ENCODE results near the gene ATP6V1B1.

The ATP6V1B1 gene

GRCh38 chr2:70935468-70936164 is at the start of gene ATP6V1B1:
Gene ATP6V1B1 (plus strand): TSS chr2:70935900. CDS start chr2:70935955, 55 bp downstream.
- H3K4me1 ChIP-seq (ENCODE audit: control insufficient read depth in 1 of 2, insufficient read depth in 2 of 2, low read length in 2 of 2), result no peaks in the 10 kb centered on the region
- no peak within 1 kb of the TSS for H3K4me3 ChIP-seq (ENCODE audit: low read depth in 1 of 2, low read length in 2 of 2)
- no peaks in the 10 kb centered on the region for H3K27me3 ChIP-seq (ENCODE audit: control insufficient read depth in 1 of 2, insufficient read depth in 2 of 2, low read length in 2 of 2)
- no peak within 1 kb of the TSS for H3K9ac ChIP-seq (ENCODE audit: low read depth in 1 of 2, low read length in 2 of 2)
- H3K36me3 ChIP-seq (ENCODE audit: control insufficient read depth in 1 of 2, insufficient read depth in 2 of 2, low read length in 2 of 2), result no peaks in the 10 kb centered on the region
- no peaks in the 10 kb centered on the region for H3K9me3 ChIP-seq (ENCODE audit: control insufficient read depth in 1 of 2, low read length in 2 of 2)
- H3K27ac ChIP-seq (ENCODE audit: low read depth, low read length), result no peak within 1 kb of the TSS

- Histone ChIP-seq H3K4me1 (ENCODE audit: control insufficient read depth in 1 of 2, insufficient read depth in 2 of 2, low read length in 2 of 2) (peaks cover 11 to 23% of the 10 kb centered on the region in 2 donors), H3K9ac (ENCODE audit: low read depth in 1 of 2, low read length in 2 of 2) (no peak overlapping the region), H3K27ac (ENCODE audit: low read depth, low read length) (no peak overlapping the region), H3K27me3 (ENCODE audit: control insufficient read depth in 1 of 2, insufficient read depth in 2 of 2, low read length in 2 of 2) (peaks cover 70 to 71% of the 10 kb centered on the region in 2 donors), H3K9me3 (ENCODE audit: control insufficient read depth in 1 of 2, low read length in 2 of 2) (no peaks in the 10 kb centered on the region), H3K36me3 (ENCODE audit: control insufficient read depth in 1 of 2, insufficient read depth in 2 of 2, low read length in 2 of 2) (no peaks in the 10 kb centered on the region), H3K4me3 (ENCODE audit: low read depth in 1 of 2, low read length in 2 of 2) (no peak overlapping the region)
Observed at GRCh38 chr2:70886541-70886987, 49.1 kb upstream of the ATP6V1B1 start.

DNA sequence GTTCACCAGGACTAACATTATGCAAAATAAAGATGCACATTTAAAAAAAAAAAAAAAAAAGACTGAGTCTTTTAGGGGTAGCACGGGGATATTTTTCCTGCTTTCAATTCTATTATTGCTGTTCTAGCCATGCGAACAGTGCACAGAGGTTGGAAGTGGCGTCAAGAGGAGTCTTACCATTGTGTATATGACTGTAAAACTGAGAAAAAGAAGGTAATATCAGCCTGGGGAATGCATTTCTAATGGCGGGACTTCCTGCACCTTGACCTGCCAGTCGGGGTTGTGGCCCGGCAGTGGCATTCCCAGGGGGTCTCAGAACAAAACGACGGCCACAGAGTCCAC is 48.5 kb upstream of the ATP6V1B1 start:
- Histone ChIP-seq H3K4me3 (ENCODE audit: low read depth in 1 of 2, low read length in 2 of 2) (peak overlapping the region; percentile 70 to 73), H3K27ac (ENCODE audit: low read depth, low read length) (no peak overlapping the region), H3K4me1 (ENCODE audit: control insufficient read depth in 1 of 2, insufficient read depth in 2 of 2, low read length in 2 of 2) (peaks cover 11 to 23% of the 10 kb centered on the region in 2 donors), H3K27me3 (ENCODE audit: control insufficient read depth in 1 of 2, insufficient read depth in 2 of 2, low read length in 2 of 2) (peaks cover 71 to 77% of the 10 kb centered on the region in 2 donors), H3K36me3 (ENCODE audit: control insufficient read depth in 1 of 2, insufficient read depth in 2 of 2, low read length in 2 of 2) (no peaks in the 10 kb centered on the region), H3K9me3 (ENCODE audit: control insufficient read depth in 1 of 2, low read length in 2 of 2) (no peaks in the 10 kb centered on the region), H3K9ac (ENCODE audit: low read depth in 1 of 2, low read length in 2 of 2) (peak overlapping the region in 1 of 2 donors; percentile 35)

DNA sequence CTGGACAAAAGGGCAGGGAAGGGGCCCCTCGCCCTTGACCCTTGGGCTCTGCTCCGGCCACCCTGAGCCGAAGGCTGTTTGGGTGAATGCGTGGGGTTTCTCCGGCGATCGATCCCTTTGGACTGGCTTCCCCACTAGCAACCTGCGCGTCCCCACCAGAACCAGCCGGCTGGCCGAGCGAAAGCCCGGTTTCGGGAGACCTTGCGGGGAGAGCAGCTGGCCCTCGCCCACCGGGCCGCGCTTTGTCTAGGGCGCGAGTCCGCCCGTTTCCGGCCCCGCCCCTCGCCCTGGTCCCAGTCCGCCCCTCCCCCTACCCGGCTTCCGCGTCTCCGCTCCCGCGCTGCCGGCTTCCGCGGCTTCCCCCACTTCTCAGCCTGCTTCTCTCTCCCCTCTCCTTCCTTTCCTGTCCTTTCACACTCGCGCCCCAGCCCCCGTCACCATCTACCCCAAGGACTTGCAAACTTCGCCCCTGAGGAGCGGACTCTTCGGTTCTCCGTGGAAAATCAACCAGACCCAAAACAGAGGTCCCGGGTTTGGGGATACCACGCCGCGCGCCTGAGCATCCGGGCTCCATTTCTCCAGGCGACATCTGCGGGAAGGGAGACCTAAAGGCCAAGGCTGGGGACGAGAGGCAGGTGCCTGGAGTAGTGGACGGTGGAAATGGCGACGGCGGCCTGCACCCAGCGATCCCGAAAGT is 48.0 kb upstream of the ATP6V1B1 start:
- no peaks in the 10 kb centered on the region for H3K36me3 ChIP-seq (ENCODE audit: control insufficient read depth in 1 of 2, insufficient read depth in 2 of 2, low read length in 2 of 2)
- H3K27me3 ChIP-seq (ENCODE audit: control insufficient read depth in 1 of 2, insufficient read depth in 2 of 2, low read length in 2 of 2), result peaks cover 72 to 82% of the 10 kb centered on the region in 2 donors
- peak overlapping the region; percentile 70 to 73 for H3K4me3 ChIP-seq (ENCODE audit: low read depth in 1 of 2, low read length in 2 of 2)
- peaks cover 11 to 23% of the 10 kb centered on the region in 2 donors for H3K4me1 ChIP-seq (ENCODE audit: control insufficient read depth in 1 of 2, insufficient read depth in 2 of 2, low read length in 2 of 2)
- H3K9me3 ChIP-seq (ENCODE audit: control insufficient read depth in 1 of 2, low read length in 2 of 2), result no peaks in the 10 kb centered on the region
- H3K9ac ChIP-seq (ENCODE audit: low read depth in 1 of 2, low read length in 2 of 2), result peak overlapping the region in 1 of 2 donors; percentile 35
- no peak overlapping the region for H3K27ac ChIP-seq (ENCODE audit: low read depth, low read length)

GRCh38 chr2:70888366-70888922 is 47.3 kb upstream of the ATP6V1B1 start:
- Histone ChIP-seq H3K9me3 (ENCODE audit: control insufficient read depth in 1 of 2, low read length in 2 of 2) (no peaks in the 10 kb centered on the region), H3K36me3 (ENCODE audit: control insufficient read depth in 1 of 2, insufficient read depth in 2 of 2, low read length in 2 of 2) (no peaks in the 10 kb centered on the region), H3K4me3 (ENCODE audit: low read depth in 1 of 2, low read length in 2 of 2) (peak overlapping the region; percentile 43 to 73), H3K4me1 (ENCODE audit: control insufficient read depth in 1 of 2, insufficient read depth in 2 of 2, low read length in 2 of 2) (peaks cover 11 to 23% of the 10 kb centered on the region in 2 donors), H3K27me3 (ENCODE audit: control insufficient read depth in 1 of 2, insufficient read depth in 2 of 2, low read length in 2 of 2) (peaks cover 78 to 88% of the 10 kb centered on the region in 2 donors), H3K9ac (ENCODE audit: low read depth in 1 of 2, low read length in 2 of 2) (no peak overlapping the region), H3K27ac (ENCODE audit: low read depth, low read length) (no peak overlapping the region)

DNA sequence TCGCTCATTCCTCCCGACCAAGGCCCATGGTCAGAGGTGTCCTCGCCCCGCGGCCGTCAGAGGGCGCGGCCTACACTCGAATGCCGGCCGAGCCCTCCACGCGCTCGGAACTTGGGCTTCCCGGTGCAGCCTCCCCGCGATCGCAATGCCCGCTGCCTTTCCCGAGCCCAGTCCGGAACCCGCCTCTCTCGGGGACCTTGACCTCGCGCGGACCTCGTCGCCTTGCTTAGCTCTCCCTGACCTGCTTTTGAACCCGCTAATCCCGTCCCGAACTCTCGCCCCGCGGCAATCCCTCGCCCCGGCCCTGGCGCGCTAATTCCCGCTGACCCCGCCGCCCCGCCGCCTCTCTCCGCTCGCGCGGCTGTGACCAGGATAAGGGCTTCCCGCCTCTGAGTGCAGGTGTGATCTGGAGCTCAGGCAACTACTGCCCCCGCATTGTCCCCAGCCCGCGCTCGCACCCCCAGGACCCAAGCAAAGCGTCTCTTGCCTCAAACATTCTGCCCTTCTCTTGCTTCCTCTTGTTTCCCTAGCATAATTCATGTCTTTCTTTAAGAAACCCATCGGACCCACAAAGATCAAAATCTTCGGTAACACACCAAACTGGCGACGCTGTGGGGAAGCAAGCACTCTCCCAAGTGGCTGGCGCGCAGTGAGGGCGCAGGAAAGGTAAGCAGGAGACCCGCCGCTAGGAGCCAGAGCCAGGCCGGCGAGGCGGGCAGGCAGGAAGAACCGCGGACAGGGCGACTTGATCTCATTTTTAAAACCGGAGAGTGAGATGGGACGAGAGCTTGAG is 46.6 kb upstream of the ATP6V1B1 start:
- Histone ChIP-seq H3K27me3 (ENCODE audit: control insufficient read depth in 1 of 2, insufficient read depth in 2 of 2, low read length in 2 of 2) (peaks cover 82 to 91% of the 10 kb centered on the region in 2 donors), H3K9me3 (ENCODE audit: control insufficient read depth in 1 of 2, low read length in 2 of 2) (no peaks in the 10 kb centered on the region), H3K36me3 (ENCODE audit: control insufficient read depth in 1 of 2, insufficient read depth in 2 of 2, low read length in 2 of 2) (no peaks in the 10 kb centered on the region), H3K9ac (ENCODE audit: low read depth in 1 of 2, low read length in 2 of 2) (no peak overlapping the region), H3K27ac (ENCODE audit: low read depth, low read length) (no peak overlapping the region), H3K4me1 (ENCODE audit: control insufficient read depth in 1 of 2, insufficient read depth in 2 of 2, low read length in 2 of 2) (peaks cover 11 to 23% of the 10 kb centered on the region in 2 donors), H3K4me3 (ENCODE audit: low read depth in 1 of 2, low read length in 2 of 2) (peak overlapping the region; percentile 38 to 43)

GRCh38 chr2:70889716-70890037 is 46.0 kb upstream of the ATP6V1B1 start:
- no peaks in the 10 kb centered on the region for H3K36me3 ChIP-seq (ENCODE audit: control insufficient read depth in 1 of 2, insufficient read depth in 2 of 2, low read length in 2 of 2)
- H3K4me3 ChIP-seq (ENCODE audit: low read depth in 1 of 2, low read length in 2 of 2), result no peak overlapping the region
- H3K4me1 ChIP-seq (ENCODE audit: control insufficient read depth in 1 of 2, insufficient read depth in 2 of 2, low read length in 2 of 2), result peaks cover 11 to 23% of the 10 kb centered on the region in 2 donors
- H3K9me3 ChIP-seq (ENCODE audit: control insufficient read depth in 1 of 2, low read length in 2 of 2), result no peaks in the 10 kb centered on the region
- no peak overlapping the region for H3K9ac ChIP-seq (ENCODE audit: low read depth in 1 of 2, low read length in 2 of 2)
- peaks cover 84 to 91% of the 10 kb centered on the region in 2 donors for H3K27me3 ChIP-seq (ENCODE audit: control insufficient read depth in 1 of 2, insufficient read depth in 2 of 2, low read length in 2 of 2)
- no peak overlapping the region for H3K27ac ChIP-seq (ENCODE audit: low read depth, low read length)

DNA sequence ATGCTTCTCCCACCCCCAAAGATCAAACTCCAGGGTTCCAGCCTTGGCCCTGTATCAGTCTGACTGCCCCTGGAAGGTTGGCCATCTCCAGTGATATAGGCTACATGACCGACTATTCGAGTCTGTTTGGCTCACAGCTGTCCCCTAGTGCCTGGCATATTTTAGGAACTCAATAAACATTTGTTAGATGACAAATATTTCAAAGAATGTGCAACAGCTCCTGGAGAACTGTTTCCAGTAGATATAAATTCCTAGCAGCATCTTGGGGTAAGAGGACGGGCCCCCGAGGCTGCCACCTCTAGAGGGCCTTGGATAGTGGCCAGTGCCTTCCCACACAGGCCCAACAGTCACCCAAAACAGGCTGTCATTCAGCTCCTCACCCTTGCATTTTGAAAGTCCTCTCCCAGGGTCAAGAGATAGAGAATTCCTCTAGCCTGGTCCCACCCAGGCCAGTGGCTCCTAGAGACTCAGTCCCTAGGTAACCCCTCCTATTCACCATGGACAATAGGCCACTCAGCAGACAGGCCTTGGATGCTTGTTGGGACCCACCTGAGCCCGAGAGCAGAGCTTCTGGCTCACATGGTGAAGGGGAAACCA is 45.1 kb upstream of the ATP6V1B1 start:
- Histone ChIP-seq H3K4me1 (ENCODE audit: control insufficient read depth in 1 of 2, insufficient read depth in 2 of 2, low read length in 2 of 2) (peaks cover 11 to 23% of the 10 kb centered on the region in 2 donors), H3K27me3 (ENCODE audit: control insufficient read depth in 1 of 2, insufficient read depth in 2 of 2, low read length in 2 of 2) (peaks cover 82 to 88% of the 10 kb centered on the region in 2 donors), H3K36me3 (ENCODE audit: control insufficient read depth in 1 of 2, insufficient read depth in 2 of 2, low read length in 2 of 2) (no peaks in the 10 kb centered on the region), H3K9me3 (ENCODE audit: control insufficient read depth in 1 of 2, low read length in 2 of 2) (no peaks in the 10 kb centered on the region), H3K4me3 (ENCODE audit: low read depth in 1 of 2, low read length in 2 of 2) (no peak overlapping the region), H3K9ac (ENCODE audit: low read depth in 1 of 2, low read length in 2 of 2) (no peak overlapping the region), H3K27ac (ENCODE audit: low read depth, low read length) (no peak overlapping the region)

DNA sequence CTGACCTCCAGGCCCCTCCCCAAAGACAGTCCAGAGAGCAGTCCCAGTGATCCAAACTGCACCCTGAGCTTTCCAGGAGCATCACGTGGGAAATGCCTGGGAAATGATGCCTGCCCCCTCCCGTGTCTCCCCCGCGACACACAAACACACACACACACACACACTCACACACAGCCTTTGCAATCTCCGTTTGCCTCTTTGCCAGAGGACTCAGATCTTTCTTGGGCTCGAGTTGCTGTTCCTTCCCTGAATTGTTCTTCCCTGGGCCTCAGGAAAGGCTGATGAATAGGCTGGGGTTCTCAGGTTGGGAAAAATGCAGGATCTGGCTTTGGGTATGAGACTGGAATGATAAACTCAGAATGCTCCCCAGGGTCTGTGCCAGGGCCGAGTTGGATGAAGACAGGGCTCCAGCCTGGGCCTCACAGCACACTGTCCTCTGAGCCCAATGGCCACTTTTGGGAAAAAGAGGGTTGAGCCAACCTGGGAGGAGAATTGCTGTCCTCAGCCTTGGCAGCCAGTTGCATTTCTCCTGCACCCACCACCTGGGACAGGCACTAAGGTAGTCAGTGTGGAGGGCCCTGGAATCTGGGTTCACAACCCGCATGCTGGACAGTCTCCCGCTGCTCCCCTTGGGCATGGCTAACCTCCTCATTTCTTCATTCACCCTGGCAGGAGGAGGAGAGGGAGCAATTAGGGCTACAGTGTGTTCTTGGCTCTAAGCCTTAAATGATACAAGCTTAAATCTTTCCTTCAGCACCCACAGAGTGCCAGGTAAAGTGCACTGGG is 43.9 kb upstream of the ATP6V1B1 start:
- Histone ChIP-seq H3K9me3 (ENCODE audit: control insufficient read depth in 1 of 2, low read length in 2 of 2) (no peaks in the 10 kb centered on the region), H3K36me3 (ENCODE audit: control insufficient read depth in 1 of 2, insufficient read depth in 2 of 2, low read length in 2 of 2) (no peaks in the 10 kb centered on the region), H3K4me3 (ENCODE audit: low read depth in 1 of 2, low read length in 2 of 2) (no peak overlapping the region), H3K9ac (ENCODE audit: low read depth in 1 of 2, low read length in 2 of 2) (no peak overlapping the region), H3K4me1 (ENCODE audit: control insufficient read depth in 1 of 2, insufficient read depth in 2 of 2, low read length in 2 of 2) (peaks cover 11 to 23% of the 10 kb centered on the region in 2 donors), H3K27ac (ENCODE audit: low read depth, low read length) (no peak overlapping the region), H3K27me3 (ENCODE audit: control insufficient read depth in 1 of 2, insufficient read depth in 2 of 2, low read length in 2 of 2) (peaks cover 80 to 90% of the 10 kb centered on the region in 2 donors)

All from duodenal mucosa (tissue), 2 donors.